HG02885 (cell line): Measurements from ENCODE around the gene SPATA46.
"Not testable (repeated sequence)": the region's sequence is repeated elsewhere in the genome, so short reads cannot be mapped to it uniquely, and the experiment has no call there.

ENCODE experiments used
- ATAC-seq: cut with Tn5 transposase; IDR thresholded peaks from one replicate; pipeline ENCODE4 v1.9.1; 2021; ENCODE audit warnings: mild to moderate bottlenecking; ENCODE audit not compliant: unreplicated experiment, poor library complexity

The SPATA46 gene

GRCh38 chr1:162376691-162377090 is at the start of gene SPATA46:
Gene SPATA46, minus strand, starts transcription at chr1:162376854. Its CDS starts 64 bp downstream, at chr1:162376790.
- no peak for ATAC-seq

GRCh38 chr1:162422662-162423375 is 46.2 kb upstream of the SPATA46 start:
- ATAC-seq = no peak

- no peak for ATAC-seq
Measured at GRCh38 chr1:162421258-162422164, 44.9 kb upstream of the SPATA46 start.

- ATAC-seq = no peak
Measured at GRCh38 chr1:162420120-162420519, 43.5 kb upstream of the SPATA46 start.

GRCh38 chr1:162419450-162419931 is 42.8 kb upstream of the SPATA46 start:
- not testable (repeated sequence) for ATAC-seq

GRCh38 chr1:162418584-162418983 is 41.9 kb upstream of the SPATA46 start:
- not testable (repeated sequence) for ATAC-seq

GRCh38 chr1:162417650-162418049 is 41.0 kb upstream of the SPATA46 start:
- ATAC-seq = no peak

- no peak for ATAC-seq
Measured at GRCh38 chr1:162416909-162417308, 40.3 kb upstream of the SPATA46 start.

- ATAC-seq = no peak
Measured at GRCh38 chr1:162416215-162416614, 39.6 kb upstream of the SPATA46 start.

GRCh38 chr1:162412002-162412401 is 35.3 kb upstream of the SPATA46 start, which contains the start of gene SH2D1B:
Gene SH2D1B, minus strand, starts transcription at chr1:162412136. Its CDS starts 120 bp downstream, at chr1:162412016.
- no peak for ATAC-seq

GRCh38 chr1:162407539-162407938 is 30.9 kb upstream of the SPATA46 start:
- no peak for ATAC-seq

- no peak for ATAC-seq
Measured at GRCh38 chr1:162406811-162407210, 30.2 kb upstream of the SPATA46 start.

GRCh38 chr1:162405800-162406199 is 29.1 kb upstream of the SPATA46 start:
- no peak for ATAC-seq

- ATAC-seq = no peak
Measured at GRCh38 chr1:162404550-162405160, 28.0 kb upstream of the SPATA46 start.

- ATAC-seq = no peak
Measured at GRCh38 chr1:162400790-162401355, 24.2 kb upstream of the SPATA46 start.

GRCh38 chr1:162398999-162399580 is 22.4 kb upstream of the SPATA46 start:
- no peak for ATAC-seq

- ATAC-seq = no peak
Measured at GRCh38 chr1:162397943-162398560, 21.4 kb upstream of the SPATA46 start.

GRCh38 chr1:162397039-162397448 is 20.4 kb upstream of the SPATA46 start:
- ATAC-seq = no peak

GRCh38 chr1:162396201-162396906 is 19.7 kb upstream of the SPATA46 start:
- no peak for ATAC-seq
